GM18498 (cell line): ENCODE results near the gene GOLGA7B.
"Not testable (repeated sequence)": the region's sequence is repeated elsewhere in the genome, so short reads cannot be mapped to it uniquely, and the experiment has no call there.

Experiments
- ATAC-seq: cut with Tn5 transposase; IDR thresholded peaks from one replicate; pipeline ENCODE4 v1.9.1; 2021; ENCODE audit warnings: mild to moderate bottlenecking, moderate library complexity; ENCODE audit not compliant: unreplicated experiment

Gene GOLGA7B

GRCh38 chr10:97830064-97830463 lies 19.6 kb upstream of the GOLGA7B start:
- no peak for ATAC-seq

- no peak for ATAC-seq
Measured at GRCh38 chr10:97831259-97831658, 18.4 kb upstream of the GOLGA7B start.

GRCh38 chr10:97836446-97836845 lies 13.2 kb upstream of the GOLGA7B start:
- no peak for ATAC-seq

- ATAC-seq = no peak
Measured at GRCh38 chr10:97838091-97838490, 11.6 kb upstream of the GOLGA7B start.

GRCh38 chr10:97841166-97841565 lies 8.5 kb upstream of the GOLGA7B start:
- ATAC-seq = not testable (repeated sequence)

- ATAC-seq = not testable (repeated sequence)
Measured at GRCh38 chr10:97842114-97842513, 7.5 kb upstream of the GOLGA7B start.

GRCh38 chr10:97842656-97843280 lies 6.9 kb upstream of the GOLGA7B start:
- ATAC-seq = no peak

GRCh38 chr10:97843281-97843671 lies 6.4 kb upstream of the GOLGA7B start:
- ATAC-seq = no peak

- ATAC-seq = not testable (repeated sequence)
Measured at GRCh38 chr10:97843972-97844371, 5.7 kb upstream of the GOLGA7B start.

GRCh38 chr10:97844678-97845077 lies 5.0 kb upstream of the GOLGA7B start:
- ATAC-seq = no peak

- peak; percentile 27 for ATAC-seq
Measured at GRCh38 chr10:97849103-97849686, 448 bp upstream of the GOLGA7B start.

GRCh38 chr10:97850446-97850845 lies 803 bp downstream of the GOLGA7B start:
- no peak for ATAC-seq

GRCh38 chr10:97851341-97852001 lies 1.8 kb downstream of the GOLGA7B start:
- ATAC-seq = no peak

GRCh38 chr10:97852277-97852676 lies 2.6 kb downstream of the GOLGA7B start:
- ATAC-seq = no peak

GRCh38 chr10:97852840-97853405 lies 3.3 kb downstream of the GOLGA7B start:
- ATAC-seq = no peak

GRCh38 chr10:97854743-97855142 lies 5.1 kb downstream of the GOLGA7B start:
- ATAC-seq = no peak

GRCh38 chr10:97858001-97858439 lies 8.4 kb downstream of the GOLGA7B start:
- ATAC-seq = no peak

- no peak for ATAC-seq
Measured at GRCh38 chr10:97861097-97861750, 11.6 kb downstream of the GOLGA7B start.

GRCh38 chr10:97861924-97862323 lies 12.3 kb downstream of the GOLGA7B start:
- no peak for ATAC-seq

- ATAC-seq = no peak
Measured at GRCh38 chr10:97863808-97864207, 14.2 kb downstream of the GOLGA7B start.

GRCh38 chr10:97865488-97865887 lies 15.8 kb downstream of the GOLGA7B start:
- ATAC-seq = no peak
